GM23338 (cell line): ENCODE data around the gene PARG. TPM values are rescaled to one million over a fixed set of nuclear protein-coding genes. Genes with fewer than 3 reads are reported as not detected.
"Not testable (repeated sequence)": the region's sequence is repeated elsewhere in the genome, so short reads cannot be mapped to it uniquely, and the experiment has no call there.

Experiments
- ATAC-seq: fragments of 200-7000 bp; cut with Tn5 transposase; 3 replicates; pipeline ENCODE4 v1.9.1; 2020
- DNase-seq: peaks from one replicate; pipeline ENCODE4 v3.0.0-alpha.2; 2015; ENCODE audit warnings: low spot score
- H2AFZ ChIP-seq: fragments of 200-600 bp; sonication (generic); 2 replicates; pipeline ENCODE4 v1.8.0; 2016; ENCODE audit warnings: antibody characterized with exemption, mild to moderate bottlenecking, moderate library complexity
- H3F3A ChIP-seq: fragments of 200-600 bp; sonication (generic); replicated peaks from 2 replicates; pipeline ENCODE4 v1.8.0; 2017; ENCODE audit warnings: antibody characterized with exemption, mixed run types, low read depth
- H3K27ac ChIP-seq: fragments of 200-600 bp; sonication (generic); 2 replicates; pipeline ENCODE4 v1.6.1; 2016; ENCODE audit warnings: low read depth
- H3K27me3 ChIP-seq: fragments of 200-600 bp; sonication (generic); 2 replicates; pipeline ENCODE4 v1.8.0; 2016; ENCODE audit warnings: mild to moderate bottlenecking, mixed run types, moderate library complexity; ENCODE audit not compliant: insufficient read depth
- H3K36me3 ChIP-seq: fragments of 200-600 bp; sonication (generic); 2 replicates; pipeline ENCODE4 v1.8.0; 2016; ENCODE audit warnings: mild to moderate bottlenecking; ENCODE audit not compliant: insufficient read depth
- H3K4me1 ChIP-seq: fragments of 200-600 bp; sonication (generic); 2 replicates; pipeline ENCODE4 v1.8.0; 2016; ENCODE audit warnings: mild to moderate bottlenecking, moderate library complexity; ENCODE audit not compliant: insufficient read depth
- H3K4me2 ChIP-seq: fragments of 200-600 bp; sonication (generic); 2 replicates; pipeline ENCODE4 v1.7.1; 2017; ENCODE audit warnings: mixed run types
- H3K4me3 ChIP-seq: fragments of 200-600 bp; sonication (generic); 2 replicates; pipeline ENCODE4 v1.6.1; 2016; ENCODE audit warnings: mixed run types
- H3K79me2 ChIP-seq: fragments of 200-600 bp; sonication (generic); replicated peaks from 2 replicates; pipeline ENCODE4 v1.8.0; 2017; ENCODE audit warnings: mild to moderate bottlenecking; ENCODE audit not compliant: insufficient read depth
- H3K9me2 ChIP-seq: fragments of 200-600 bp; sonication (generic); 2 replicates; pipeline ENCODE4 v1.8.0; 2017; ENCODE audit not compliant: insufficient read depth
- H4K20me1 ChIP-seq: fragments of 200-600 bp; sonication (generic); replicated peaks from 2 replicates; pipeline ENCODE4 v1.8.0; 2017; ENCODE audit warnings: mild to moderate bottlenecking; ENCODE audit not compliant: insufficient read depth
- H3K27ac Mint-ChIP-seq: 2 replicates; pipeline ENCODE4 v1.8.0; 2020; ENCODE audit warnings: inconsistent platforms, mild to moderate bottlenecking, moderate library complexity, mixed read lengths
- H3K27me3 Mint-ChIP-seq: 3 replicates; pipeline ENCODE4 v1.8.0; 2022; ENCODE audit warnings: low read depth, mild to moderate bottlenecking, moderate library complexity, mixed read lengths, inconsistent platforms; ENCODE audit not compliant: insufficient read depth, poor library complexity
- H3K36me3 Mint-ChIP-seq: 3 replicates; pipeline ENCODE4 v1.8.0; 2021; ENCODE audit warnings: low read depth, mild to moderate bottlenecking, inconsistent platforms, moderate library complexity, mixed read lengths
- H3K4me1 Mint-ChIP-seq: 3 replicates; pipeline ENCODE4 v1.8.0; 2020; ENCODE audit warnings: mild to moderate bottlenecking, inconsistent platforms, mixed read lengths
- H3K4me3 Mint-ChIP-seq: 3 replicates; pipeline ENCODE4 v1.8.0; 2021; ENCODE audit warnings: moderate library complexity, mild to moderate bottlenecking, inconsistent platforms, mixed read lengths
- H3K9me3 Mint-ChIP-seq: 3 replicates; pipeline ENCODE4 v1.8.0; 2020; ENCODE audit warnings: moderate library complexity, mild to moderate bottlenecking, inconsistent platforms, mixed read lengths
- polyA plus RNA-seq: library from polyadenylated mRNA; unstranded; fragments of >200 nt; fragmentation: Nextera tagmentation; extraction: Ambion mirVana; gene quantifications from 2 replicates; pipeline ENCODE4 v1.2.1, GENCODE V29; 2016
- total RNA-seq: library from RNA; depleted of rRNA; stranded (reverse); fragments of >200 nt; shearing (Covaris generic); gene quantifications from 2 replicates; pipeline ENCODE4 v1.2.3, GENCODE V29; 2014

The PARG gene
- total and polyA plus RNA-seq, 2 experiments from 2014 or later = 19.1 to 63.8 TPM

DNA sequence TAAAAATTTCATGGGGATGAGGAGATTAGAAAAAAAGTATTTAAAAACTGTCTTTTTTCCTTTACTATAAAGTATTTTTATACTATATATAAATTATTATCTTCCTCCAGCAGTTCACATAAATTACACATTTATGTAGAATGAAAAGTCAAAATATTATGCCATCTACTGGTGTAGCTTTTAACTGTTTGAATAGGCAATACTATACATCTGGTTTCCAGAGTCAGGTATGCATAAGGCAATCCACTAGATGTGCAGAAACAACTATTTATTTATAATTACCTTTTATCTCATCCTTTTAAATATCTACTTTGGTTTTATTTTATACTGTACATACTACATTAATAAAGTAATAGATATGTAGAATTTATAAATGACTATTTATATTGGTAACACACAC, 25.4 kb downstream of the PARG start:
- DNase-seq, H3K27ac Mint-ChIP-seq: not testable (repeated sequence)

DNA sequence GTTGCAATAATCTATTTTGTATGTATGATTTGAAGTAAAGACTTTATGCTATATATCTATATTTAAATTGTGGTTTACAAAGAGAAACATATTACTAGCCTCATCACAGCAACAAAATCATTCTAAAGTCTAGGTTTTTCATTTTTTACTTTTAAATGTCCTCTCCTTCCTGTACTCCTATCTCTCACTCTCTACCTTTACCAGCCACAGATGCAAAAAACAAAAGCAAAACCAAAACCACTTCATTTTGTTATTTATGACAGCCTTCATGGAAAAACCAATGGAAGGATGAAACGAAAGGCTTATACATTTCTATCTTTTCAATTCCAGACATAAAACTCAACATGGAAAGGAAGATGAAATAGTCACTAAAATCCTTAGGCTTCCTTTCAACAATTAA, 31.5 kb downstream of the PARG start:
- not testable (repeated sequence) for H3K4me3 Mint-ChIP-seq, H3K4me2 ChIP-seq, H3K9me2 ChIP-seq, H3K36me3 Mint-ChIP-seq, H3K4me1 Mint-ChIP-seq, H3K27me3 Mint-ChIP-seq, H3K79me2 ChIP-seq, H3K4me3 ChIP-seq, H3K9me3 Mint-ChIP-seq, H3K4me1 ChIP-seq, H4K20me1 ChIP-seq, ATAC-seq, H3F3A ChIP-seq, DNase-seq, H3K27ac Mint-ChIP-seq, H2AFZ ChIP-seq, H3K27ac ChIP-seq, H3K36me3 ChIP-seq, H3K27me3 ChIP-seq

More for the DNA sequence above, 25.4 kb downstream of the PARG start:
- not testable (repeated sequence) for H3K4me3 Mint-ChIP-seq, H3K36me3 ChIP-seq, H3K9me2 ChIP-seq, H3K36me3 Mint-ChIP-seq, H3K79me2 ChIP-seq, H3K4me2 ChIP-seq, H2AFZ ChIP-seq, ATAC-seq, H3K27me3 Mint-ChIP-seq, H3K27ac ChIP-seq, H3K4me1 ChIP-seq, H3K4me3 ChIP-seq, H4K20me1 ChIP-seq, H3K4me1 Mint-ChIP-seq, H3K27me3 ChIP-seq, H3F3A ChIP-seq, H3K9me3 Mint-ChIP-seq

DNA sequence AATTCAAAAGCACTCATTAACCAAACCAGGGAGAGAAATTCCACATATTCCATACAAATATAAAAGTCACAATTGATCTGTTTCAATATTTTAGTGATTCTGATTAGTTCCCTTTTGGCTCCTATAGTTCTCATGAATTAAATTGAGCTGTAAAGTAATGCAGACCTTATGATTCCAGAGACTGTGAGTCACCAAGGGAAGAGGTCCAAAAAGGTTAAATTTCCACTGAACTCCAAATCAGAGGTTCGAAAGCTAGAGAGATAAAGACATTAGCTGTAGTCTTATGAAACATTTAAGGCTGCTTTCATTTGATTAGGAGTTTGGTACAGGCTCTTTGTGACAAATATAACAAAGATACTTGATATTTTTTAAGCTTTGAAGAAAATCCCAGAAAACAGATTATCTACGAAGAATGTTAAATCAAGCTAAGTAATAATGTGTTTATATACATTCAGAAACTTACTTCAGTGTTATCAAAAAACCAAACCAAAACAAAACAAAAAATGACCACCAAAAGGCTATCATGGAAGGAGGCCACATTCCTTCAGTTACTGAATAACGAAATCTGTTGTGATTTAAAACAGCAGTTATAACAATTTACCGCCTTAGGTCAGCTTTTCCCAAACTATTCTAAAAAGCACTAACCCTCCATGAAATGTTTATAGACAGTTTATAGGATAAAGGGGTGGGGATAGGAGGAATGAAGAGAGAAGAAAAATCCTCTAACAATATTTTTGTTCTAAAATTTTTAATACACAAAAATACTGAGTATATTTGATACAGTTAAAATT, 33.3 kb downstream of the PARG start:
- not testable (repeated sequence) for H3K9me2 ChIP-seq, H3K27ac Mint-ChIP-seq, H3K79me2 ChIP-seq, H3K4me2 ChIP-seq, H2AFZ ChIP-seq, H3K4me1 ChIP-seq, ATAC-seq, H3K4me3 Mint-ChIP-seq, H3K36me3 Mint-ChIP-seq, H4K20me1 ChIP-seq, H3K4me3 ChIP-seq, H3K4me1 Mint-ChIP-seq, H3K36me3 ChIP-seq, DNase-seq, H3K9me3 Mint-ChIP-seq, H3F3A ChIP-seq, H3K27me3 ChIP-seq, H3K27me3 Mint-ChIP-seq, H3K27ac ChIP-seq

- not testable (repeated sequence) for H4K20me1 ChIP-seq, H3K9me3 Mint-ChIP-seq, H3K79me2 ChIP-seq, H3K27ac Mint-ChIP-seq, H3K9me2 ChIP-seq, H3K27me3 ChIP-seq, H3K27ac ChIP-seq, H3K36me3 Mint-ChIP-seq, H3K4me2 ChIP-seq, ATAC-seq, DNase-seq, H3K36me3 ChIP-seq, H3K4me1 Mint-ChIP-seq, H3K4me3 ChIP-seq, H3K4me3 Mint-ChIP-seq, H3F3A ChIP-seq, H3K4me1 ChIP-seq, H2AFZ ChIP-seq, H3K27me3 Mint-ChIP-seq
These were observed 38.0 kb downstream of the PARG start for GRCh38 chr10:49903829-49904228.

- H3K9me2 ChIP-seq, DNase-seq, H3K9me3 Mint-ChIP-seq, H2AFZ ChIP-seq, H4K20me1 ChIP-seq, ATAC-seq, H3K4me3 Mint-ChIP-seq, H3K4me2 ChIP-seq, H3K79me2 ChIP-seq, H3F3A ChIP-seq, H3K27me3 ChIP-seq, H3K27me3 Mint-ChIP-seq, H3K36me3 ChIP-seq, H3K27ac Mint-ChIP-seq, H3K4me3 ChIP-seq, H3K27ac ChIP-seq, H3K4me1 ChIP-seq, H3K4me1 Mint-ChIP-seq: not testable (repeated sequence)
- peaks cover 21% of the 10 kb centered on the region for H3K36me3 Mint-ChIP-seq
These were observed 41.4 kb downstream of the PARG start for GRCh38 chr10:49900406-49900805.

GRCh38 chr10:49899999-49900398, 41.8 kb downstream of the PARG start:
- H3K27me3 Mint-ChIP-seq, H3K9me2 ChIP-seq, H3K27me3 ChIP-seq, ATAC-seq, H4K20me1 ChIP-seq, H3K4me2 ChIP-seq, H3K4me1 ChIP-seq, DNase-seq, H2AFZ ChIP-seq, H3K79me2 ChIP-seq, H3K27ac ChIP-seq, H3K4me3 ChIP-seq, H3K4me1 Mint-ChIP-seq, H3F3A ChIP-seq, H3K36me3 ChIP-seq, H3K4me3 Mint-ChIP-seq, H3K27ac Mint-ChIP-seq: not testable (repeated sequence)
- Mint-ChIP-seq H3K36me3 (peaks cover 25% of the 10 kb centered on the region), H3K9me3 (peaks cover 10% of the 10 kb centered on the region; the same call in 2 of the 3 replicates)

GRCh38 chr10:49890025-49890424, 51.8 kb downstream of the PARG start:
- H3K27ac Mint-ChIP-seq, H3K4me1 Mint-ChIP-seq, H3K9me2 ChIP-seq, ATAC-seq, DNase-seq, H4K20me1 ChIP-seq, H3K9me3 Mint-ChIP-seq, H3K4me3 ChIP-seq, H3K4me2 ChIP-seq, H3K27ac ChIP-seq, H3K27me3 Mint-ChIP-seq, H3K4me1 ChIP-seq, H2AFZ ChIP-seq, H3K4me3 Mint-ChIP-seq, H3K36me3 ChIP-seq, H3K27me3 ChIP-seq, H3K79me2 ChIP-seq, H3F3A ChIP-seq: not testable (repeated sequence)
- peaks cover 12% of the 10 kb centered on the region; the same call in 2 of the 3 replicates for H3K36me3 Mint-ChIP-seq
